Activated naive CD4-positive, alpha-beta T cell treated with anti-CD3 and anti-CD28 coated beads for 36 hours (primary cell): ENCODE results near the gene MAN1A2. TPM values are rescaled to one million over a fixed set of nuclear protein-coding genes. Genes with fewer than 3 reads are reported as not detected.
"Not testable (repeated sequence)": the region's sequence is repeated elsewhere in the genome, so short reads cannot be mapped to it uniquely, and the experiment has no call there.

Experiments used
- CTCF ChIA-PET: fragments of 350-600 bp; sonication (Branson Sonifier 250); formaldehyde crosslinking; loops from one replicate; lab custom pipeline; 2021; ENCODE audit warnings: antibody characterized with exemption; lab: Charles Lee
- DNase-seq: peaks from one replicate; pipeline ENCODE4 v3.0.0-alpha.2; 2020
- H3K27ac Mint-ChIP-seq: one replicate; pipeline ENCODE4 v1.8.0; 2021; ENCODE audit warnings: mild to moderate bottlenecking, mixed read lengths
- H3K27me3 Mint-ChIP-seq: one replicate; pipeline ENCODE4 v1.8.0; 2021; ENCODE audit warnings: low read depth, mixed read lengths
- H3K36me3 Mint-ChIP-seq: one replicate; pipeline ENCODE4 v1.8.0; 2021; ENCODE audit warnings: low read depth, mixed read lengths
- H3K4me1 Mint-ChIP-seq: one replicate; pipeline ENCODE4 v1.8.0; 2021; ENCODE audit warnings: low read depth, mixed read lengths
- H3K4me3 Mint-ChIP-seq: one replicate; pipeline ENCODE4 v1.8.0; 2021; ENCODE audit warnings: mild to moderate bottlenecking, moderate library complexity, mixed read lengths
- H3K9me3 Mint-ChIP-seq: one replicate; pipeline ENCODE4 v1.8.0; 2021; ENCODE audit warnings: mixed read lengths
- intact Hi-C: fragments of 100-400 bp; cut with micrococcal nuclease; formaldehyde crosslinking; loops from one replicate; pipeline ENCODE4 v1.15.1; 2023
- total RNA-seq, 2 experiments: library from RNA; stranded (reverse); gene quantifications; one replicate each; pipeline ENCODE4 v1.2.3, GENCODE V29; 2021

The MAN1A2 gene
- total RNA-seq, 2 experiments from 2014 or later = 14.6 to 17.4 TPM

DNA sequence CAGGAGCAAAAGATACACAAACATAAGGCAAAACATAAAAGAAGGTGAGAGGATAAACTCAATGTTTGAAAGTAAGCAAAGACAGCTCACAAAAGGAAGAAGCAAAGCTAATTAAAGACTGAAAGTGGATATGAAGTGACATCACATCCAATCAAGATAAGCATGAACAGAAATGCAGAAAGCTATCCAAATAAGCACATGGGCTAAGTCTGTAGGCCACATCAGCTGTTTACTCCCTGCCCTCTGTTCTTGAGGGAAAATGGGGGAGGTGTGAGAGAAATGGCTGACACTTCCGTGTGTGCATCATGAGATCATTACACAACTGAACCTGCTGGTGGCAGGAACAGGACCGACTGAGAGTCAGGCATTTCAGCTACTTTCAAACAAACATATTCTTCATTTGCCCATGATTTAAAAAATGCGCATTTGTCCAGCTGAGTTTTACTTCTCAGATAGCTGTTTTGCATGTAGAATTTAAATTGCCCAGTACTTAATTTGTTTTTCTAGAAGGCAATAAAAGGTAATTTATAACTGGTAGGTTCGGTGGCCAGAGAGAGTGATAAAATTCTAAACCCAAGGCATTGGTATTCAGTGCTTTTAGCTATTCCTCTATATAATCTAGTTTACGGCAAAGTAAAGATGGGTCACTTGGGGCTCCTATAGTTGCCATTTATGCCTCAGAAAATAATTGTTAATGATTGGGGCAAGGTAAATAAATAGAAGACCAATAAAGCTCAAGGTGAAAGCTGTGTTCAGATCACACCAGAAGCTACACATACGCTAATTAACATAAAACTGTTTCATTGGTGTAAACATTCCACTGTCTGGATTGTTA lies 27.2 kb upstream of the MAN1A2 start:
- Mint-ChIP-seq H3K27me3 (no peaks in the 10 kb centered on the region), H3K4me1 (peaks cover 12% of the 10 kb centered on the region), H3K36me3 (no peaks in the 10 kb centered on the region), H3K27ac (no peak overlapping the region), H3K9me3 (no peaks in the 10 kb centered on the region), H3K4me3 (no peak overlapping the region)
- intact Hi-C loops = no loop called here
- peak; percentile 42 for DNase-seq
- CTCF ChIA-PET = interaction anchor here (1.1 to 1.9 kb wide), 3 partner anchors 9 to 212 kb away, joined by 3 to 7 read pairs (median 3); no protein-coding TSS in a partner anchor

DNA sequence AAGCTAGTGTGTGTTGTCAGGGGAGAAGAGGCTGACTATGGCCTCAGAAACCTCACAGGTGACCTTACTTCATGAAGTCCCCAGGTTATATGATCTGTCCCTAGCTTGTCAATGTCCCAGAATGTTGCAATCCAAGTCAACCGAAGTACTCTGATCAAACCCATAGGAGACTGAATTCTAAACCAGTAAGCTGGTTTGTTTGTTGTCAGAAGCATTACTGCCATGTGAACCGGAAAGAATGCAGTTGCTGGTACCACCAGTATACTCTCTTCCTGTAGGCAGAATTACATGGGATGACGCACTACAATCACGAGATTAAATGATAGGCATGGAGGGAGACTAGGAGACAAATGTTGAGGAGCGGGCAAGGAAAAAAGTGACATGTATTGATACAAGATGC lies 26.1 kb upstream of the MAN1A2 start:
- H3K4me3 Mint-ChIP-seq = no peak overlapping the region
- DNase-seq = no peak
- H3K36me3 Mint-ChIP-seq = no peaks in the 10 kb centered on the region
- H3K27me3 Mint-ChIP-seq = peaks cover 2% of the 10 kb centered on the region
- peaks cover 12% of the 10 kb centered on the region for H3K4me1 Mint-ChIP-seq
- H3K9me3 Mint-ChIP-seq = no peaks in the 10 kb centered on the region
- intact Hi-C loops = no loop called here
- H3K27ac Mint-ChIP-seq = no peak overlapping the region
- CTCF ChIA-PET = interaction anchor here (0.6 to 1.9 kb wide), 3 partner anchors 10 to 653 kb away, joined by 3 to 7 read pairs (median 3); no protein-coding TSS in a partner anchor

DNA sequence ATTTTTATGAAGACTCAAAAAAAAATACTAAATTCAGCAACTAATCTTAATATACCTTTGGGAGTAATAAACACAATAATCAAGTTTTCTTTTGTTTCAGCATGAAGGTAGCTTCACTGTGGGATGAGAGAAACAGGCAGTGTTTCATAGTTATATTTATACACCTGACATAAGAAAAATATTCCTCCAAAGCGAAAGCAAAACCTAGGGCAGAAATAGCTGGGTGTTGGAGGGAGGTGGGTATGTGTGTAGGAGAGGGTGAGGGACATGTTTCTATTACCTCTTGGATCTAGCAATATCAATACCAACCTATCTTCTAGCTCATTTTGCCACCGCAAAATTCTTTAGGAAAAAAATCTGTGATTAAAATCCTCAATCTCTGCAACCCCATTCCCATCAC lies 24.9 kb upstream of the MAN1A2 start:
- intact Hi-C loops = no loop called here
- H3K36me3 Mint-ChIP-seq = no peaks in the 10 kb centered on the region
- H3K9me3 Mint-ChIP-seq = no peaks in the 10 kb centered on the region
- H3K4me3 Mint-ChIP-seq = no peak overlapping the region
- H3K4me1 Mint-ChIP-seq = peaks cover 16% of the 10 kb centered on the region
- CTCF ChIA-PET = interaction anchor here (0.6 to 1.0 kb wide), 3 partner anchors 27 to 500 kb away, joined by 3 read pairs; no protein-coding TSS in a partner anchor
- H3K27ac Mint-ChIP-seq = no peak overlapping the region
- H3K27me3 Mint-ChIP-seq = peaks cover 2% of the 10 kb centered on the region
- DNase-seq = no peak

DNA sequence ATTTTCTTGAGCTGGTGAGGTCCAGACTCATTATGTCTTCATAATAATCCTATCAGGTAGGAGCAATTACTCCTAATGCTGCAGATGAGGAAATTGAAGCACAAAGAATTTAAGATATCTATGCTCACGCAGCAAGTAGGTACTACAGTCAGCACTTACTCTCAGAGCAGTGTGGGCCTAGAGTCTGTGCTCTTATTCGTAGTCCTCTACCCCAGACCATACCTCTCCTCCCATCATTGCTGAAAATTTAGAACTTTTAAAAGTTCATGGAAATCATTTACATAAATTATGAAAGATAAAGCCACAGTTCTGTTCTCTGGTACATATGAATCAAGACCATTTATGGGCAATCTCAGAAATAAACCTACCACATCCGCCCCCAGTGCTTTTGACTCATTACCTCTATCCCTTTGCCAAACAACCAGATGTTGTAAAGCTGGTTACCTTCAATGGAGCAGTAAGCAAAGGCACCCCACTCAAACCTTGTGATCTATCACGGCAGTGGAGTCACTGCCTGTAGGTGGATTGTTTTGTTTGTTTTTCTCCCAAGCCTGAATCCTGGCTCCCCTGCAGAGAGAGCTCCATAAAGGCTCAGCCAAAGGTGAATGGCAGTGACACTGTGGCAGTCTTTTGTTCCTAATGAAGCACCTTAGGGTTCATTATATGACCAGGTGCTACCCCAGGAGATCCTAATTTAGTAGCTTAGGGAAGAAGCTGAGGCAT lies 20.9 kb upstream of the MAN1A2 start:
- CTCF ChIA-PET = interaction anchor here (0.6 kb wide), 1 partner anchor 81 kb away, joined by 4 read pairs; no protein-coding TSS in a partner anchor
- Mint-ChIP-seq H3K4me3 (no peak overlapping the region), H3K4me1 (peaks cover 13% of the 10 kb centered on the region), H3K9me3 (no peaks in the 10 kb centered on the region), H3K36me3 (no peaks in the 10 kb centered on the region), H3K27me3 (peaks cover 2% of the 10 kb centered on the region), H3K27ac (no peak overlapping the region)
- intact Hi-C loops = no loop called here
- DNase-seq = no peak

DNA sequence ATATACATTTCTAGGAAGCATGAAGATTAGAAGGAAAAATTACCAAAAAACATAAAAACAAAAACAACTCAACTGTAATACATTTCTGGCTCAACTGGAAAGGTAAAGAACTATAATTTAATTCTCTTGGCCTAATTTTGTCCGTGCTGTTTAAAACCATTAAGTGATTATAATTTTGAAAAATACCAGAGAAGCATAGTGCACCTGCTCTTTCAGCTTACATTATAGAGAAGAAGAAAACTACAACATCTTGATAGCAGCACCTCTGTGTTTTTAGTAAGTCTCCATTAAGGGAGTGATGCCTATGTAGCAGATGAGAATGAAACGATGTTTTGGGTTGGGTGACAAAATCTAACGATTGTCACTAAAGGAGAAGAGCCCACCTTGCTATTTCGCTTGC lies 19.3 kb upstream of the MAN1A2 start:
- DNase-seq = no peak
- H3K27ac Mint-ChIP-seq = no peak overlapping the region
- H3K9me3 Mint-ChIP-seq = no peaks in the 10 kb centered on the region
- no peak overlapping the region for H3K4me3 Mint-ChIP-seq
- CTCF ChIA-PET = no interaction called here
- H3K4me1 Mint-ChIP-seq = peaks cover 4% of the 10 kb centered on the region
- H3K36me3 Mint-ChIP-seq = no peaks in the 10 kb centered on the region
- intact Hi-C loops = no loop called here
- H3K27me3 Mint-ChIP-seq = peaks cover 2% of the 10 kb centered on the region

DNA sequence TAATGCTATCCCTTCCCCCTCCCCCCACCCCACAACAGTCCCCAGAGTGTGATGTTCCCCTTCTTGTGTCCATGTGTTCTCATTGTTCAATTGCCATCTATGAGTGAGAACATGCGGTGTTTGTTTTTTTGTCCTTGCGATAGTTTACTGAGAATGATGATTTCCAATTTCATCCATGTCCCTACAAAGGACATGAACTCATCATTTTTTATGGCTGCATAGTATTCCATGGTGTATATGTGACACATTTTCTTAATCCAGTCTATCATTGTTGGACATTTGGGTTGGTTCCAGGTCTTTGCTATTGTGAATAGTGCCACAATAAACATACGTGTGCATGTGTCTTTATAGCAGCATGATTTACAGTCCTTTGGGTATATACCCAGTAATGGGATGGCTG lies 14.6 kb upstream of the MAN1A2 start:
- H3K4me3 Mint-ChIP-seq, H3K9me3 Mint-ChIP-seq, DNase-seq, H3K36me3 Mint-ChIP-seq, H3K27me3 Mint-ChIP-seq, CTCF ChIA-PET, H3K27ac Mint-ChIP-seq, intact Hi-C loops, H3K4me1 Mint-ChIP-seq: not testable (repeated sequence)

DNA sequence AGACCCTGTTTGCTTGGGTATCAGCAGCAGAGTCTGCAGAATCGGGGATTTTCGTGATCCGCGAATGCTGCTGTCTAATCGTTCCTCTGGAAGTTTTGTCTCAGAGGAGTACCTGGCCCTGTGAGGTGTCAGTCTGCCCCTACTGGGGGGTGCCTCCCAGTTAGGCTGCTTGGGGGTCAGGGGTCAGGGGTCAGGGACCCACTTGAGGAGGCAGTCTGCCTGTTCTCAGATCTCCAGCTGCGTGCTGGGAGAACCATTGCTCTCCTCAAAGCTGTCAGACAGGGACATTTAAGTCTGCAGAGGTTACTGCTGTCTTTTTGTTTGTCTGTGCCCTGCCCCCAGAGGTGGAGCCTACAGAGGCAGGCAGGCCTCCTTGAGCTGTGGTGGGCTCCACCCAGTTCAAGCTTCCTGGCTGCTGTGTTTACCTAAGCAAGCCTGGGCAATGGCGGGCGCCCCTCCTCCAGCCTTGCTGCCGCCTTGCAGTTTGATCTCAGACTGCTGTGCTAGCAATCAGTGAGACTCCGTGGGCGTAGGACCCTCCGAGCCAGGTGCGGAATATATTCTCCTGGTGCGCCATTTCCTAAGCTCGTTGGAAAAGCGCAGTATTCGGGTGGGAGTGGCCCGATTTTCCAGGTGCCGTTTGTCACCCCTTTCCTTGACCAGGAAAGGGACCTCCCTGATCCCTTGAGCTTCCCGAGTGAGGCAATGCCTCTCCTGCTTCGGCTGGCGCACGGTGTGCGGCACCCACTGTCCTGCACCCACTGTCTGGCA lies 9.2 kb upstream of the MAN1A2 start:
- DNase-seq, intact Hi-C loops, H3K4me3 Mint-ChIP-seq, H3K27ac Mint-ChIP-seq, H3K27me3 Mint-ChIP-seq, H3K9me3 Mint-ChIP-seq, H3K36me3 Mint-ChIP-seq: not testable (repeated sequence)
- CTCF ChIA-PET = interaction anchor here (1.4 to 2.2 kb wide), 2 partner anchors 18 to 24 kb away, joined by 4 to 7 read pairs; no protein-coding TSS in a partner anchor
- peaks cover 21% of the 10 kb centered on the region for H3K4me1 Mint-ChIP-seq

DNA sequence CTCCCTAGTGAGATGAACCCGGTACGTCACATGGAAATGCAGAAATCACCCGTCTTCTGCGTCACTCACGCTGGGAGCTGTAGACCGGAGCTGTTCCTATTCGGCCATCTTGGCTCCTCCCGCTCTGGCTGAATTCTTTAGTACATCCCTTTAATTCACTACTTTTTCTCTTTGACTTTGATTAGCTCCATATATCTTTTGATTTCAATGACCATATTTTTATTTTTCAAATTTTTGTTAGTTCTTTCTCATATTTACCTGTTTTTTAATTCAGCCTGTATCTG lies 8.7 kb upstream of the MAN1A2 start:
- CTCF ChIA-PET = interaction anchor here (1.4 to 2.2 kb wide), 2 partner anchors 18 to 24 kb away, joined by 4 to 7 read pairs; no protein-coding TSS in a partner anchor
- intact Hi-C loops = not testable (repeated sequence)
- H3K4me1 Mint-ChIP-seq = peaks cover 24% of the 10 kb centered on the region

DNA sequence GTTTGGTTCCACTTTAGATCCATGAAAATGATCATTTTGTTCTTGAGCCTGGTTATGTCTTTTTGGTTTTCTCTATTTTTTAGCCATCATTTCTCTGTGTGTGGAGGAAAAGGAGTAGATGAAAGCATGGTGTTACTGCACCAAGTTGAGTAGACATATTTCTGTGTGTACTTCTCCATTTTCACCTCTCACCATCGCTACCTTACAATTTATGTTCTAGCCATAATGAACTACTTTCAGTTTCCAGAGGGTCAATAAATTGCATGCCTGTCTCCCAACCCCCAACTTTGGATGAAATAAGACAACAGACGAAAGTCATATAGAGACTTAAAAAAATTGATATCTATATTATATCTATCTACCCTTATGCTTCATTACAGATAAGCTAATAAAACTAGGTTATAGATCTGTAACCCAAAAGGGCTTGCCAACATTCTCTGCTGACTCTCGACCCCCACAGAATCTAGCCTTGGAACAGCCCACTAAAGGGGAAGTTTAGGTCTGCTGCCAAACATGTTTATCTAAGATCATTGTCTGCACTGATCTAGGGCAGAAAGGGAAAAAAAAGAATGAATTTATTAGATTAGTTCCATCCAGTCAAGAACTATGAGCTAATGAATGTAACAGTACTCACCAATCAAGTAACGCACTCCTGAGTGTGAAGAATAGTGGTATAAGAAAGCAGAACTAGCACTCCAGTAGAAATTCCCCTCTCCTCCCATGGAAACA lies 7.5 kb upstream of the MAN1A2 start:
- CTCF ChIA-PET = interaction anchor here (1.4 to 2.2 kb wide), 2 partner anchors 20 to 26 kb away, joined by 4 to 7 read pairs; no protein-coding TSS in a partner anchor
- Mint-ChIP-seq H3K27ac (no peak overlapping the region), H3K9me3 (peaks cover 4% of the 10 kb centered on the region), H3K4me1 (peaks cover 34% of the 10 kb centered on the region), H3K4me3 (peak overlapping the region; percentile 7), H3K36me3 (peaks cover 5% of the 10 kb centered on the region), H3K27me3 (no peaks in the 10 kb centered on the region)
- intact Hi-C loops = loop anchor here (10.0 kb wide), 2 partner anchors 355 to 785 kb away; partner anchors contain the start of genes CD101 and CD58
- DNase-seq = no peak

More for the DNA sequence above, 8.7 kb upstream of the MAN1A2 start:
- not testable (repeated sequence) for H3K27ac Mint-ChIP-seq, H3K9me3 Mint-ChIP-seq, H3K27me3 Mint-ChIP-seq, DNase-seq, H3K4me3 Mint-ChIP-seq, H3K36me3 Mint-ChIP-seq

DNA sequence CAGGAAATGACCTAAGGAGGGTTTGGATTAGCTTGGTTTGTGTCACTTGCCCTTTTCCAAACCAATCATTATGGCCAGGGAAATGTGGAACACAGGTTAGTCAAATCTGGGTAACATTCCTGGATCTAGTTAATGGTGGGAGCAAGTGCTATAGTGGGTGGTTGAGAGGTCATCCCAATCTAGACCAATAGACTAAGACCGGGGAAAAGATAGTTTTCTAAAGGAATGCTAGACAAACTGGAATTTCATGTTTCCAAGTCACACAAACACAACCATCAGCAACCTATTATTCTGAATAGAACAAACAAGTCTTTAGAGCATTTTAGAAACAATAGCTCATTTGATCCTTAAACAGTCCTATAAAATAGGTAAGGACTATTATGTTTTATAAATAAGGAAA lies 4.3 kb upstream of the MAN1A2 start:
- Mint-ChIP-seq H3K4me3 (no peak overlapping the region), H3K27ac (no peak overlapping the region), H3K27me3 (no peaks in the 10 kb centered on the region), H3K4me1 (peaks cover 42% of the 10 kb centered on the region), H3K9me3 (no peaks in the 10 kb centered on the region), H3K36me3 (peaks cover 1% of the 10 kb centered on the region)
- CTCF ChIA-PET = no interaction called here
- DNase-seq = no peak
- intact Hi-C loops = loop anchor here (10.0 kb wide), 2 partner anchors 358 to 788 kb away; partner anchors contain the start of genes CD101 and CD58

DNA sequence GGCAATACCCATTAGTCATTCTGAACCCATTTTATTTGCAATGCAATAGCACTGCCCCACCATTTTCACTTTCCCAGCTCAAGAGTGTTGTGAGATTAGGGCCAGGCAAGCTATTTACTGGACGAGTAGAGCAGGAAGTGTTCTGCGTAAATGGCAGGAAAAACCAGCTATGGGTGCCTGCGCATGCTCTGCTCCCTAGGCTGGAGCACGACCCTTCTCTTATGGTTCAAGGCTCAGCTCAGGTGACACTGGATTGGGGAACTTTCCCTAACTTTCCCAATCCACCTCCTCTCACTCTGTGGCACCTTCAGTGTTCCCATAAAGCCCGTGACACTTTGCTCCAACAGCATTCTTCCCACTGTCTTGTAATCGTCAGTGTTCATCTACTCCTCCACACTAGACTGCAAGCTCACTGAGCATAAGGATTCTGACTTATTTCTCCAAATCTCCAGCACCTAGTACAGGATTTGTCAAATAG lies 3.6 kb upstream of the MAN1A2 start:
- Mint-ChIP-seq H3K27me3 (no peaks in the 10 kb centered on the region), H3K9me3 (no peaks in the 10 kb centered on the region), H3K27ac (peak overlapping the region; percentile 15), H3K4me3 (no peak overlapping the region), H3K36me3 (no peaks in the 10 kb centered on the region), H3K4me1 (peaks cover 39% of the 10 kb centered on the region)
- peak; percentile 57 for DNase-seq
- CTCF ChIA-PET = no interaction called here
- intact Hi-C loops = loop anchor here (10.0 kb wide), 2 partner anchors 359 to 789 kb away; partner anchors contain the start of genes CD101 and CD58
